K562 (cell line): Measurements from ENCODE around the gene ADGRE3. TPM values are rescaled to one million over a fixed set of nuclear protein-coding genes. Genes with fewer than 3 reads are reported as not detected.

Experiments
- BDP1 ChIP-seq: IDR thresholded peaks from 3 replicates; pipeline ENCODE4 v1.6.1; 2011; ENCODE audit not compliant: insufficient read length, insufficient read depth
- CBFB ChIP-seq: sonication (generic); formaldehyde crosslinking; IDR thresholded peaks from 2 replicates; pipeline ENCODE4 v1.4.0; 2020; ENCODE audit warnings: mild to moderate bottlenecking, missing genetic modification reagents
- CC2D1A ChIP-seq: fragments of 450-650 bp; IDR thresholded peaks from 2 replicates; pipeline ENCODE4 v1.6.1; 2017; ENCODE audit warnings: mild to moderate bottlenecking
- CEBPG ChIP-seq, 3 experiments: fragments of 200-800 bp in 1 of 3; sonication (Bioruptor generic) in 1 of 3; sonication (generic) in 1 of 3; formaldehyde crosslinking in 1 of 3; IDR thresholded peaks in 2 of 3; conservative IDR thresholded peaks in 1 of 3; 2 replicates each; pipeline versions ENCODE4 v1.6.1 to v1.8.0; 2016 to 2022; ENCODE audit warnings: missing compliant biosample characterization in 2 of 3, missing genetic modification characterization in 2 of 3, mild to moderate bottlenecking in 1 of 3, missing genetic modification reagents in 1 of 3
- DMBX1 ChIP-seq: fragments of 250-450 bp; sonication (Bioruptor Pico); IDR thresholded peaks from 2 replicates; pipeline ENCODE4 v1.8.0; 2022; ENCODE audit warnings: inconsistent platforms, mild to moderate bottlenecking, moderate library complexity, borderline replicate concordance
- ETV1 ChIP-seq: fragments of 450-650 bp; conservative IDR thresholded peaks from 2 replicates; pipeline ENCODE4 v1.6.1; 2016; ENCODE audit warnings: missing genetic modification characterization, control low read depth, low read depth, missing compliant biosample characterization
- FOSL1 ChIP-seq: fragments of 200-800 bp; sonication (Bioruptor generic); conservative IDR thresholded peaks from 2 replicates; pipeline ENCODE4 v1.6.1; 2016; ENCODE audit warnings: missing genetic modification characterization, missing compliant biosample characterization
- GABPA ChIP-seq: fragments of 200-800 bp; sonication (Bioruptor generic); conservative IDR thresholded peaks from 2 replicates; pipeline ENCODE4 v1.6.1; 2016; ENCODE audit warnings: low read depth, missing genetic modification characterization, missing compliant biosample characterization
- KAT2B ChIP-seq: IDR thresholded peaks from one replicate; pipeline ENCODE4 v1.6.1; 2012; ENCODE audit warnings: low read depth, mild to moderate bottlenecking, control low read depth, inconsistent platforms, low read length, moderate library complexity
- KDM5B ChIP-seq: fragments of 200-600 bp; sonication (generic); IDR thresholded peaks from 2 replicates; pipeline ENCODE4 v1.6.1; 2012; ENCODE audit warnings: low read depth, mild to moderate bottlenecking, moderate library complexity, low read length, control low read depth, inconsistent platforms; ENCODE audit not compliant: insufficient replicate concordance
- MAX ChIP-seq: sonication (generic); formaldehyde crosslinking; IDR thresholded peaks from 2 replicates; pipeline ENCODE4 v1.9.0; 2022; ENCODE audit warnings: mild to moderate bottlenecking, missing genetic modification reagents
- RBBP5 ChIP-seq: fragments of 200-600 bp; sonication (generic); IDR thresholded peaks from 2 replicates; pipeline ENCODE4 v1.6.1; 2012; ENCODE audit warnings: borderline replicate concordance, mild to moderate bottlenecking, low read length, control low read depth, inconsistent platforms; ENCODE audit not compliant: insufficient read depth, poor library complexity, severe bottlenecking
- RBM22 ChIP-seq: fragments of 200-400 bp; formaldehyde crosslinking; IDR thresholded peaks from 2 replicates; pipeline ENCODE4 v1.6.1; 2018; ENCODE audit warnings: low read length, low read depth; ENCODE audit not compliant: poor library complexity, severe bottlenecking
- RCOR1 ChIP-seq, 2 experiments: IDR thresholded peaks; 2 replicates each; pipeline ENCODE4 v1.6.1; 2012; ENCODE audit warnings: low read depth in 2 of 2, low read length in 2 of 2, borderline replicate concordance in 1 of 2, improper control_type of control experiment in 1 of 2
- SPI1 ChIP-seq: IDR thresholded peaks from 2 replicates; pipeline ENCODE4 v1.6.1; 2011; ENCODE audit warnings: low read depth, low read length, control low read depth, borderline replicate concordance
- THRA ChIP-seq: fragments of 450-650 bp; IDR thresholded peaks from 2 replicates; pipeline ENCODE4 v1.6.1; 2017; ENCODE audit warnings: mild to moderate bottlenecking, moderate library complexity
- ZBTB1 ChIP-seq: sonication (generic); formaldehyde crosslinking; IDR thresholded peaks from 2 replicates; pipeline ENCODE4 v1.8.1; 2023; ENCODE audit warnings: missing genetic modification reagents, low read depth, mild to moderate bottlenecking, borderline replicate concordance
- ZKSCAN1 ChIP-seq: fragments of 150-350 bp; IDR thresholded peaks from 2 replicates; pipeline ENCODE4 v1.6.1; 2016; ENCODE audit warnings: low read depth, low read length
- ZNF197 ChIP-seq: fragments of 200-800 bp; sonication (Bioruptor generic); IDR thresholded peaks from 2 replicates; pipeline ENCODE4 v1.6.1; 2016; ENCODE audit warnings: low read depth, missing genetic modification characterization, missing compliant biosample characterization
- ZNF280A ChIP-seq: fragments of 450-650 bp; IDR thresholded peaks from 2 replicates; pipeline ENCODE4 v1.6.1; 2018; ENCODE audit warnings: mild to moderate bottlenecking, low read depth; ENCODE audit not compliant: partially characterized antibody
- ZNF695 ChIP-seq: fragments of 450-650 bp; formaldehyde crosslinking; IDR thresholded peaks from 2 replicates; pipeline ENCODE4 v1.4.0; 2020; ENCODE audit warnings: mild to moderate bottlenecking, moderate library complexity
- ZNF764 ChIP-seq: fragments of 250-450 bp; sonication (Bioruptor Pico); IDR thresholded peaks from 2 replicates; pipeline ENCODE4 v1.4.0; 2020; ENCODE audit warnings: low read depth, mild to moderate bottlenecking, moderate library complexity
- polyA plus RNA-seq, 8 experiments: library from polyadenylated mRNA; depleted of rRNA in 4 of 8; stranded (reverse) in 5 of 8; unstranded in 3 of 8; fragments of >200 nt; fragmentation: Nextera tagmentation in 2 of 8; fragmentation: Illumina TruSeq in 1 of 8; extraction: Ambion mirVana in 2 of 8; extraction: Trizol in 1 of 8; gene quantifications; 2 replicates each; pipeline versions ENCODE4 v1.2.1 to v1.2.3, GENCODE V29; 2011 to 2014; ENCODE audit warnings: inconsistent platforms in 1 of 8, missing spikeins in 1 of 8
- total RNA-seq, 7 experiments: library from RNA; depleted of rRNA in 6 of 7; stranded (reverse); fragments of >200 nt in 6 of 7; fragmentation: Illumina TruSeq in 2 of 7; extraction: Trizol in 2 of 7; gene quantifications; 2 replicates each; pipeline versions ENCODE4 v1.2.1 to v1.2.3, GENCODE V29; 2011 to 2021; ENCODE audit warnings: low replicate concordance in 1 of 7

Gene ADGRE3
- total and polyA plus RNA-seq, 9 of the 15 experiments (the other 6 are each of a cell fraction or from before 2014, with no cell fraction given) = not detected

- TF ChIP-seq ZNF280A = no peak
- TF ChIP-seq ZNF197 (CRISPR knock-in tag) = 0 out of 2 replicates have a peak, but pooled peaks have one; percentile 56
- no peak for TF ChIP-seq SPI1
- TF ChIP-seq ZNF695 (CRISPR knock-in tag) = no peak
- TF ChIP-seq RBM22 = no peak
- peak; percentile 41; the same call in 1 of the 2 replicates for TF ChIP-seq ZBTB1 (CRISPR knock-in tag)
- TF ChIP-seq GABPA (tag) = peak; percentile 99
- peak; percentile 72; the same call in 1 of the 2 replicates for TF ChIP-seq CBFB (CRISPR knock-in tag)
- TF ChIP-seq ZKSCAN1 = peak; percentile 21; the same call in 1 of the 2 replicates
- peak; percentile 79 for TF ChIP-seq KDM5B
- TF ChIP-seq THRA = no peak
- TF ChIP-seq CC2D1A = peak; percentile 100
- no peak for TF ChIP-seq ZNF764 (CRISPR knock-in tag)
- peak; percentile 63; the same call in 1 of the 2 replicates for TF ChIP-seq CEBPG (CRISPR knock-in tag; IDR thresholded peaks at IDR 0.05)
- TF ChIP-seq CEBPG (tag; conservative IDR thresholded peaks at IDR 0.05 in 1 of 2, IDR thresholded peaks at IDR 0.05 in 1 of 2) = no peak
- TF ChIP-seq ETV1 (tag) = peak; percentile 53; the same call in 1 of the 2 replicates
- peak; percentile 25; the same call in 1 of the 2 replicates for TF ChIP-seq FOSL1
- no peak for TF ChIP-seq BDP1
- TF ChIP-seq RCOR1 (IDR thresholded peaks at IDR 0.05; ENCODE audit: borderline replicate concordance in 1 of 2, low read depth in 2 of 2, low read length in 2 of 2) = peak in 1 of 2 experiments; percentile 77; a peak in 1 of 4 replicates
- TF ChIP-seq KAT2B = no peak
- TF ChIP-seq RBBP5 = peak; percentile 96
- 0 out of 2 replicates have a peak, but pooled peaks have one; percentile 29 for TF ChIP-seq DMBX1 (CRISPR knock-in tag)
- TF ChIP-seq MAX = peak; percentile 91; the same call in 1 of the 2 replicates
Measured at GRCh38 chr19:14571695-14572490, 102.8 kb downstream of the ADGRE3 start, which contains the start of gene NDUFB7 (continued).
